Smooth muscle cell (in vitro differentiated cells): ENCODE results near the gene FAM110A. TPM values are rescaled to one million over a fixed set of nuclear protein-coding genes. Genes with fewer than 3 reads are reported as not detected.
"Not testable (repeated sequence)": the region's sequence is repeated elsewhere in the genome, so short reads cannot be mapped to it uniquely, and the experiment has no call there.

ENCODE experiments used
- DNase-seq: peaks from one replicate; lab custom pipeline; 2025; ENCODE audit not compliant: unreplicated experiment; lab: John Stamatoyannopoulos, UW
- H2AFZ ChIP-seq: fragments of 200-600 bp; sonication (generic); 2 replicates; pipeline ENCODE4 v1.6.0; 2016; ENCODE audit warnings: antibody characterized with exemption, low read depth, mild to moderate bottlenecking
- H3F3A ChIP-seq: fragments of 200-600 bp; sonication (generic); 2 replicates; pipeline ENCODE4 v1.6.0; 2017; ENCODE audit warnings: antibody characterized with exemption, low read depth
- H3K27ac ChIP-seq: fragments of 200-600 bp; sonication (generic); 2 replicates; pipeline ENCODE4 v1.5.1; 2016; ENCODE audit warnings: low read depth, mild to moderate bottlenecking
- H3K27me3 ChIP-seq: fragments of 200-600 bp; sonication (generic); 2 replicates; pipeline ENCODE4 v1.6.1; 2016; ENCODE audit warnings: low read depth, mild to moderate bottlenecking
- H3K36me3 ChIP-seq: fragments of 200-600 bp; sonication (generic); 2 replicates; pipeline ENCODE4 v1.5.1; 2016; ENCODE audit warnings: low read depth
- H3K4me1 ChIP-seq: fragments of 200-600 bp; sonication (generic); 2 replicates; pipeline ENCODE4 v1.5.1; 2016; ENCODE audit warnings: low read depth
- H3K4me2 ChIP-seq: fragments of 200-600 bp; sonication (generic); 2 replicates; pipeline ENCODE4 v1.6.0; 2016; ENCODE audit warnings: mild to moderate bottlenecking
- H3K4me3 ChIP-seq: fragments of 200-600 bp; sonication (generic); 2 replicates; pipeline ENCODE4 v1.5.1; 2016; ENCODE audit warnings: mild to moderate bottlenecking
- H3K79me2 ChIP-seq: fragments of 200-600 bp; sonication (generic); 2 replicates; pipeline ENCODE4 v1.6.0; 2016; ENCODE audit warnings: low read depth, mild to moderate bottlenecking
- H3K9ac ChIP-seq: fragments of 200-600 bp; sonication (generic); 2 replicates; pipeline ENCODE4 v1.6.0; 2016; ENCODE audit warnings: low read depth
- H3K9me3 ChIP-seq: fragments of 200-600 bp; sonication (generic); replicated peaks from 2 replicates; pipeline ENCODE4 v1.5.1; 2016; ENCODE audit warnings: low read depth
- H4K20me1 ChIP-seq: fragments of 200-600 bp; sonication (generic); 2 replicates; pipeline ENCODE4 v1.6.0; 2016; ENCODE audit warnings: low read depth
- CTCF ChIP-seq: fragments of 200-600 bp; sonication (generic); IDR thresholded peaks from 2 replicates; pipeline ENCODE4 v1.5.1; 2017; ENCODE audit warnings: borderline replicate concordance, mild to moderate bottlenecking, antibody characterized with exemption; ENCODE audit not compliant: insufficient read depth, poor library complexity, severe bottlenecking
- WGBS: methylation state at CpG from one replicate; pipeline ENCODE4 v1.1.7; 2016; ENCODE audit warnings: low lambda C conversion rate; 5-methylcytosine and 5-hydroxymethylcytosine counted together
- polyA plus RNA-seq: library from polyadenylated mRNA; unstranded; fragments of >200 nt; fragmentation: Nextera tagmentation; extraction: Ambion mirVana; gene quantifications from 2 replicates; pipeline ENCODE4 v1.2.1, GENCODE V29; 2016
- total RNA-seq: library from RNA; depleted of rRNA; stranded (reverse); fragments of >200 nt; gene quantifications from 2 replicates; pipeline ENCODE4 v1.2.3, GENCODE V29; 2014

FAM110A gene
- total and polyA plus RNA-seq, 2 experiments from 2014 or later: 5.3 to 5.6 TPM

GRCh38 chr20:796921-797320 lies 36.6 kb upstream of the FAM110A start:
- H4K20me1 ChIP-seq: no peaks in the 10 kb centered on the region
- no peak overlapping the region for H3K4me3 ChIP-seq
- no peaks in the 10 kb centered on the region for H3K36me3 ChIP-seq
- no peak overlapping the region for H3K9ac ChIP-seq
- no peak overlapping the region for H3K27ac ChIP-seq
- no peaks in the 10 kb centered on the region for H3K9me3 ChIP-seq
- TF ChIP-seq CTCF: no peak
- H3K79me2 ChIP-seq: no peaks in the 10 kb centered on the region
- H3K4me2 ChIP-seq: no peak overlapping the region
- no peak for DNase-seq
- H3K27me3 ChIP-seq: no peaks in the 10 kb centered on the region
- no peak overlapping the region for H2AFZ ChIP-seq
- no peaks in the 10 kb centered on the region for H3F3A ChIP-seq
- 96% methylated on average over 3 of the region's 3 CpGs for WGBS
- no peaks in the 10 kb centered on the region for H3K4me1 ChIP-seq

GRCh38 chr20:798746-799145 lies 34.8 kb upstream of the FAM110A start:
- not testable (repeated sequence) for H3K4me3 ChIP-seq, H3K4me1 ChIP-seq, H3F3A ChIP-seq, DNase-seq, H4K20me1 ChIP-seq, H3K27me3 ChIP-seq, H2AFZ ChIP-seq, H3K27ac ChIP-seq, H3K9ac ChIP-seq, H3K79me2 ChIP-seq, H3K36me3 ChIP-seq, H3K4me2 ChIP-seq, H3K9me3 ChIP-seq
- 88% methylated on average over 5 of the region's 5 CpGs for WGBS

GRCh38 chr20:800026-800425 lies 33.5 kb upstream of the FAM110A start:
- DNase-seq, H3K79me2 ChIP-seq, H3K4me2 ChIP-seq, H3K4me3 ChIP-seq, H3F3A ChIP-seq, H3K9me3 ChIP-seq, H2AFZ ChIP-seq, H3K9ac ChIP-seq, H3K27me3 ChIP-seq, H3K36me3 ChIP-seq, H3K4me1 ChIP-seq, H3K27ac ChIP-seq, H4K20me1 ChIP-seq: not testable (repeated sequence)
- 90% methylated on average over 7 of the region's 7 CpGs for WGBS

GRCh38 chr20:801678-802077 lies 31.8 kb upstream of the FAM110A start:
- DNase-seq: no peak
- Histone ChIP-seq H3K9ac (no peak overlapping the region), H3K36me3 (no peaks in the 10 kb centered on the region), H3K4me3 (no peak overlapping the region), H3K4me2 (no peak overlapping the region), H3K4me1 (no peaks in the 10 kb centered on the region), H3K79me2 (no peaks in the 10 kb centered on the region), H3F3A (no peaks in the 10 kb centered on the region), H2AFZ (no peak overlapping the region), H3K9me3 (peaks cover 4% of the 10 kb centered on the region), H3K27ac (no peak overlapping the region), H4K20me1 (no peaks in the 10 kb centered on the region), H3K27me3 (no peaks in the 10 kb centered on the region)
- 93% methylated on average over 3 of the region's 3 CpGs for WGBS
- TF ChIP-seq CTCF: no peak

- H3K27me3 ChIP-seq: no peaks in the 10 kb centered on the region
- no peaks in the 10 kb centered on the region for H4K20me1 ChIP-seq
- peaks cover 4% of the 10 kb centered on the region for H3K9me3 ChIP-seq
- H3K4me3 ChIP-seq: no peak overlapping the region
- H3K4me2 ChIP-seq: no peak overlapping the region
- DNase-seq: no peak
- H3K9ac ChIP-seq: no peak overlapping the region
- H3K36me3 ChIP-seq: no peaks in the 10 kb centered on the region
- no peaks in the 10 kb centered on the region for H3K4me1 ChIP-seq
- no peak overlapping the region for H3K27ac ChIP-seq
- H3F3A ChIP-seq: no peaks in the 10 kb centered on the region
- H2AFZ ChIP-seq: no peak overlapping the region
- no peak for TF ChIP-seq CTCF
- whole genome bisulfite sequencing: 3% methylated on average over 1 of the region's 1 CpG
- H3K79me2 ChIP-seq: no peaks in the 10 kb centered on the region
Observed at GRCh38 chr20:805713-806112, 27.8 kb upstream of the FAM110A start.

GRCh38 chr20:811776-812434 lies 21.6 kb upstream of the FAM110A start:
- not testable (repeated sequence) for H3K79me2 ChIP-seq, H3K27ac ChIP-seq, H2AFZ ChIP-seq, H3K9me3 ChIP-seq, H3K36me3 ChIP-seq, H3K27me3 ChIP-seq, H3F3A ChIP-seq, H3K4me1 ChIP-seq, DNase-seq, H4K20me1 ChIP-seq, H3K9ac ChIP-seq, H3K4me3 ChIP-seq
- 58% methylated on average over 13 of the region's 13 CpGs for WGBS
- peak overlapping the region; percentile 48 for H3K4me2 ChIP-seq

GRCh38 chr20:812435-812814 lies 21.1 kb upstream of the FAM110A start:
- WGBS: 31% methylated on average over 2 of the region's 2 CpGs
- not testable (repeated sequence) for H3K79me2 ChIP-seq

More at GRCh38 chr20:812435-812814, 21.1 kb upstream of the FAM110A start:
- H3K27me3 ChIP-seq, H3K4me3 ChIP-seq, H3K27ac ChIP-seq, H3K9me3 ChIP-seq, H3K36me3 ChIP-seq, H3K4me1 ChIP-seq, DNase-seq, H3K9ac ChIP-seq, H3F3A ChIP-seq, H4K20me1 ChIP-seq: not testable (repeated sequence)
- H2AFZ ChIP-seq: peak overlapping the region; percentile 49
- peak overlapping the region; percentile 48 for H3K4me2 ChIP-seq
